ENCODE measurements around the gene TMEM270.

TMEM270 gene

DNA sequence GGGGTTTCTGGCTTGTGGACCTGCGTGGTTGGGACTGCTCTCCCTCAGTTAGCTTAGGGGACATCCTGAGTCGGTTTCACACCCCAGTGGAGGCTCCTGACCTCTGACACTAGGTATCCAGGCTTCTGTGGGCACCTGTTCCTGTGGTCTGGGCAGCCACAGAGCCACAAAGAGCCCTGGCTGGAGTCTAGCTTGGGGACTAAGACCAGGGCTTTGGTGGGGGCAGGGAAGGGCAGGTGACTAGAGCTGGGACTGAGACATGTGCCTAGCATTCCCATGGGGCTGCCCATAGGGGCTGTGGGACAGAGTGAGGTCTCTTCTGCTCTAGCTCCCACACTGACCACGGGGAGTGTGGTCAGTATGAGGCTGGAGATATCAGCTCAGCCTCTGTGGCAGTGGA lies 4.0 kb upstream of the TMEM270 start:
- Histone ChIP-seq H3K27me3 (ENCODE audit: control insufficient read depth, low read length) (peaks cover 29% of the 10 kb centered on the region), H3K4me2 (ENCODE audit: low read length) (no peak overlapping the region), H4K20me1 (ENCODE audit: control insufficient read depth, insufficient read depth, low read depth, low read length) (no peaks in the 10 kb centered on the region), H3K27ac (ENCODE audit: low read depth, low read length) (no peak overlapping the region), H3F3A (ENCODE audit: control insufficient read depth, insufficient read depth) (no peaks in the 10 kb centered on the region), H3K4me3 (ENCODE audit: low read length) (no peak overlapping the region), H3K79me2 (ENCODE audit: control insufficient read depth, low read length) (no peaks in the 10 kb centered on the region), H3K36me3 (ENCODE audit: control insufficient read depth, low read length) (no peaks in the 10 kb centered on the region), H3K9me3 (ENCODE audit: control insufficient read depth, insufficient read depth, low read length) (no peaks in the 10 kb centered on the region), H3K4me1 (ENCODE audit: control insufficient read depth, low read length) (peaks cover 7% of the 10 kb centered on the region), H3K9me2 (replicated peaks; ENCODE audit: control insufficient read depth, low read length) (no peaks in the 10 kb centered on the region)
- TF ChIP-seq, protein P1, sequence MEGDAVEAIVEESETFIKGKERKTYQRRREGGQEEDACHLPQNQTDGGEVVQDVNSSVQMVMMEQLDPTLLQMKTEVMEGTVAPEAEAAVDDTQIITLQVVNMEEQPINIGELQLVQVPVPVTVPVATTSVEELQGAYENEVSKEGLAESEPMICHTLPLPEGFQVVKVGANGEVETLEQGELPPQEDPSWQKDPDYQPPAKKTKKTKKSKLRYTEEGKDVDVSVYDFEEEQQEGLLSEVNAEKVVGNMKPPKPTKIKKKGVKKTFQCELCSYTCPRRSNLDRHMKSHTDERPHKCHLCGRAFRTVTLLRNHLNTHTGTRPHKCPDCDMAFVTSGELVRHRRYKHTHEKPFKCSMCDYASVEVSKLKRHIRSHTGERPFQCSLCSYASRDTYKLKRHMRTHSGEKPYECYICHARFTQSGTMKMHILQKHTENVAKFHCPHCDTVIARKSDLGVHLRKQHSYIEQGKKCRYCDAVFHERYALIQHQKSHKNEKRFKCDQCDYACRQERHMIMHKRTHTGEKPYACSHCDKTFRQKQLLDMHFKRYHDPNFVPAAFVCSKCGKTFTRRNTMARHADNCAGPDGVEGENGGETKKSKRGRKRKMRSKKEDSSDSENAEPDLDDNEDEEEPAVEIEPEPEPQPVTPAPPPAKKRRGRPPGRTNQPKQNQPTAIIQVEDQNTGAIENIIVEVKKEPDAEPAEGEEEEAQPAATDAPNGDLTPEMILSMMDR (IDR thresholded peaks at IDR 0.05; ENCODE audit: low read depth, low read length, poor library complexity, severe bottlenecking): no peak
- no peak for TF ChIP-seq EZH2phosphoT487 (IDR thresholded peaks at IDR 0.05; ENCODE audit: borderline replicate concordance, low read length)

DNA sequence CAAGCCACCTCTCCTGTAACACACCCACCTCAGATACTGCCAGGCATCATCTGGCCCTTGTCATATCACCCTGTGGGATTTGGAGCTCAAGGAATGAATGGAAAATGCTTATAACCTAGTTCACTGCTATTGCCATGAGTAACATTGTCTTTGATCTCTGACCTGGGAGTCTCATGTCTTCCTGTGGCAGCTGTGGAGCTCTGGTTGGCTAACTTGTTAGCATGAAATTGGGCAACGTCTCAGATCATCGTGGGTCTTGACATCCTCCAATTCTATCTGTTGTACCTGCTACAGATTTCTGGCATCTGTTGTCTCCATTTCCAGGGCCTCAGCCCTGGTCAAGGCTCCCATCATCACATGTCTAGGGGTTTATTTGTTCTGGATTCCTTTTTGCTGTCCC lies 2.2 kb upstream of the TMEM270 start:
- no peak overlapping the region for H3K4me2 ChIP-seq (ENCODE audit: low read length)
- peaks cover 25% of the 10 kb centered on the region for H3K27me3 ChIP-seq (ENCODE audit: control insufficient read depth, low read length)
- H3K9me2 ChIP-seq (replicated peaks; ENCODE audit: control insufficient read depth, low read length): no peaks in the 10 kb centered on the region
- no peaks in the 10 kb centered on the region for H3K36me3 ChIP-seq (ENCODE audit: control insufficient read depth, low read length)
- no peaks in the 10 kb centered on the region for H4K20me1 ChIP-seq (ENCODE audit: control insufficient read depth, insufficient read depth, low read depth, low read length)
- no peak overlapping the region for H3K4me3 ChIP-seq (ENCODE audit: low read length)
- no peaks in the 10 kb centered on the region for H3F3A ChIP-seq (ENCODE audit: control insufficient read depth, insufficient read depth)
- H3K9me3 ChIP-seq (ENCODE audit: control insufficient read depth, insufficient read depth, low read length): no peaks in the 10 kb centered on the region
- H3K4me1 ChIP-seq (ENCODE audit: control insufficient read depth, low read length): peaks cover 7% of the 10 kb centered on the region
- H3K27ac ChIP-seq (ENCODE audit: low read depth, low read length): no peak overlapping the region
- no peaks in the 10 kb centered on the region for H3K79me2 ChIP-seq (ENCODE audit: control insufficient read depth, low read length)
- TF ChIP-seq, protein P1 (IDR thresholded peaks at IDR 0.05; ENCODE audit: low read depth, low read length, poor library complexity, severe bottlenecking): no peak
- no peak for TF ChIP-seq EZH2phosphoT487 (IDR thresholded peaks at IDR 0.05; ENCODE audit: borderline replicate concordance, low read length)

DNA sequence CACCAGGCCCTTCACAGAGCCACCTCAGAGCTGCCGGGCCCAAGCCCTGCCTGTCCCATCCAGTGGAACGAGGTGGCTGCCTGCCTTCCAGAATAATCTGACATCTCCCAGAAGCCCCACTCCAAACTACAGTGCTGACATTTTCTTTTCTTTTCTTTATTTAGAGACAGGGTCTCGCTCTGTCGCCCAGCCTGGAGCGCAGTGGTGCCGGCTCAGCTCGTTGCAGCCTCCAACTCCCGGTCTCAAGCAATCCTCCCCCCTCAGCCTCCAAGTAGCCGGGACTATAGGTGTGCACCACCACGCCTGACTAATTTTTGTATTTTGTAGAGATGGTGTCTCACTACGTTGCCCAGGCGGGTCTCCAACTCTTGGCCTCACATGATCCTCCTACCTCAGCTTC lies 346 bp downstream of the TMEM270 start:
- no peaks in the 10 kb centered on the region for H4K20me1 ChIP-seq (ENCODE audit: control insufficient read depth, insufficient read depth, low read depth, low read length)
- H3F3A ChIP-seq (ENCODE audit: control insufficient read depth, insufficient read depth): no peaks in the 10 kb centered on the region
- peaks cover 9% of the 10 kb centered on the region for H3K27me3 ChIP-seq (ENCODE audit: control insufficient read depth, low read length)
- no peak overlapping the region for H3K4me2 ChIP-seq (ENCODE audit: low read length)
- H3K79me2 ChIP-seq (ENCODE audit: control insufficient read depth, low read length): no peaks in the 10 kb centered on the region
- no peak overlapping the region for H3K4me3 ChIP-seq (ENCODE audit: low read length)
- H3K9me2 ChIP-seq (replicated peaks; ENCODE audit: control insufficient read depth, low read length): no peaks in the 10 kb centered on the region
- no peak overlapping the region for H3K27ac ChIP-seq (ENCODE audit: low read depth, low read length)
- H3K4me1 ChIP-seq (ENCODE audit: control insufficient read depth, low read length): no peaks in the 10 kb centered on the region
- H3K9me3 ChIP-seq (ENCODE audit: control insufficient read depth, insufficient read depth, low read length): no peaks in the 10 kb centered on the region
- TF ChIP-seq EZH2phosphoT487 (IDR thresholded peaks at IDR 0.05; ENCODE audit: borderline replicate concordance, low read length): no peak
- H3K36me3 ChIP-seq (ENCODE audit: control insufficient read depth, low read length): no peaks in the 10 kb centered on the region

DNA sequence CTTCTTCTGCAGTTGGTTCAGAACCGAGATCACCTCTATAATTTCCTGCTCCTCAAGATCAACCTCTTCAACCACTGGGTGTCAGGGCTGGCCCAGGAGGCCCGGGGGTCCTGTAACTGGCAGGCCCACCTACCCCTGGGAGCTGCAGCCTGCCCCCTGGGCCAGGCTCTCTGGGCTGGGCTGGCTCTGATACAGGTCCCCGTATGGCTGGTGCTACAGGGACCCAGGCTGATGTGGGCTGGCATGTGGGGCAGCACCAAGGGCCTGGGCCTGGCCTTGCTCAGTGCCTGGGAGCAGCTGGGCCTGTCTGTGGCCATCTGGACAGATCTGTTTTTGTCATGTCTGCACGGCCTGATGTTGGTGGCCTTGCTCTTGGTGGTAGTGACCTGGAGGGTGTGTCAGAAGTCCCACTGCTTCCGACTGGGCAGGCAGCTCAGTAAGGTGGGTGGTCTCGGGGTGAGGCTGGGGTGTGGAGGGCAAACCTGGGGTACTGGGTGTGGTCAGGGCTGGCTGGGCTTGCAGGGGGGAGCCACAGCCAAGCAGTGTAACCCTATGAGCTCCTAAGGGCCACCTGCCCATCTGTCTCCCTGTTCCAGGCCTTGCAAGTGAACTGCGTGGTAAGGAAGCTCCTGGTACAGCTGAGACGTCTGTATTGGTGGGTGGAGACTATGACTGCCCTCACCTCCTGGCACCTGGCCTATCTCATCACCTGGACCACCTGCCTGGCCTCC lies 4.2 kb downstream of the TMEM270 start:
- H3K9me3 ChIP-seq (ENCODE audit: control insufficient read depth, insufficient read depth, low read length): no peaks in the 10 kb centered on the region
- H3K27me3 ChIP-seq (ENCODE audit: control insufficient read depth, low read length): no peaks in the 10 kb centered on the region; the same call in 1 of the 2 replicates
- H3K4me3 ChIP-seq (ENCODE audit: low read length): no peak overlapping the region
- no peaks in the 10 kb centered on the region for H4K20me1 ChIP-seq (ENCODE audit: control insufficient read depth, insufficient read depth, low read depth, low read length)
- H3K9me2 ChIP-seq (replicated peaks; ENCODE audit: control insufficient read depth, low read length): no peaks in the 10 kb centered on the region
- no peak overlapping the region for H3K27ac ChIP-seq (ENCODE audit: low read depth, low read length)
- no peaks in the 10 kb centered on the region for H3K4me1 ChIP-seq (ENCODE audit: control insufficient read depth, low read length)
- no peak overlapping the region for H3K4me2 ChIP-seq (ENCODE audit: low read length)
- no peaks in the 10 kb centered on the region for H3F3A ChIP-seq (ENCODE audit: control insufficient read depth, insufficient read depth)
- H3K36me3 ChIP-seq (ENCODE audit: control insufficient read depth, low read length): no peaks in the 10 kb centered on the region
- TF ChIP-seq, protein P1 (IDR thresholded peaks at IDR 0.05; ENCODE audit: low read depth, low read length, poor library complexity, severe bottlenecking): no peak
- no peak for TF ChIP-seq EZH2phosphoT487 (IDR thresholded peaks at IDR 0.05; ENCODE audit: borderline replicate concordance, low read length)
- no peaks in the 10 kb centered on the region for H3K79me2 ChIP-seq (ENCODE audit: control insufficient read depth, low read length)

All from DOHH2 (cell line).